Lung (tissue), 12 donors: ENCODE measurements around the gene ANKRD13D. TPM values are rescaled to one million over a fixed set of nuclear protein-coding genes. Genes with fewer than 3 reads are reported as not detected.

ENCODE experiments used
- ATAC-seq: fragments of 200-7000 bp; cut with Tn5 transposase; one replicate; pipeline ENCODE4 v1.9.1; 2020; ENCODE audit warnings: moderate number of reproducible peaks; ENCODE audit not compliant: insufficient read depth, low FRiP score
- DNase-seq, 3 donors: peaks; one replicate each; pipeline ENCODE4 v3.0.0-alpha.2; 2013 to 2017
- H3K27ac ChIP-seq, 2 donors: one replicate each; pipeline ENCODE4 v1.5.1; 2013; ENCODE audit warnings: mild to moderate bottlenecking in 2 of 2, moderate library complexity in 2 of 2, control low read depth in 1 of 2, inconsistent platforms in 1 of 2, low read depth in 1 of 2, low read length in 1 of 2
- H3K27me3 ChIP-seq, 3 donors: one replicate each; pipeline ENCODE4 v1.5.1; 2013; ENCODE audit warnings: low read length in 2 of 3; ENCODE audit not compliant: control insufficient read depth in 3 of 3, insufficient read depth in 3 of 3
- H3K36me3 ChIP-seq, 4 donors: one replicate each; pipeline ENCODE4 v1.5.1; 2013; ENCODE audit warnings: low read length in 4 of 4, mild to moderate bottlenecking in 1 of 4, moderate library complexity in 1 of 4; ENCODE audit not compliant: control insufficient read depth in 4 of 4, insufficient read depth in 4 of 4
- H3K4me1 ChIP-seq, 5 donors: one replicate each; pipeline ENCODE4 v1.5.1; 2013; ENCODE audit warnings: low read length in 5 of 5, mild to moderate bottlenecking in 2 of 5, moderate library complexity in 1 of 5; ENCODE audit not compliant: control insufficient read depth in 5 of 5, insufficient read depth in 5 of 5
- H3K4me3 ChIP-seq: one replicate; pipeline ENCODE4 v1.5.1; 2013; ENCODE audit warnings: mild to moderate bottlenecking, control low read depth, moderate library complexity
- H3K9ac ChIP-seq, 2 donors: one replicate each; pipeline ENCODE4 v1.5.1; 2013; ENCODE audit warnings: low read length in 2 of 2, control low read depth in 1 of 2; ENCODE audit not compliant: insufficient read depth in 1 of 2
- H3K9me3 ChIP-seq, 4 donors: one replicate each; pipeline ENCODE4 v1.5.1; 2013; ENCODE audit warnings: low read length in 3 of 4, mild to moderate bottlenecking in 1 of 4, moderate library complexity in 1 of 4; ENCODE audit not compliant: control insufficient read depth in 4 of 4, insufficient read depth in 3 of 4
- WGBS, 2 donors: extraction: QIAGEN DNeasy Blood & Tissue Kit; methylation state at CpG; one replicate each; pipeline ENCODE4 v1.1.7; 2013; 5-methylcytosine and 5-hydroxymethylcytosine counted together
- polyA plus RNA-seq, 2 donors: library from polyadenylated mRNA; stranded (reverse); fragments of 200-250 nt; gene quantifications; one replicate each; pipeline ENCODE4 v1.2.1, GENCODE V29; 2013
- total RNA-seq, 2 donors: library from RNA; depleted of rRNA in 1 of 2; stranded (reverse); fragments of >200 nt in 1 of 2; gene quantifications; one replicate each; pipeline ENCODE4 v1.2.1, GENCODE V29; 2014 to 2021
- TF ChIP-seq, protein P1 (sequence below): IDR thresholded peaks from 2 replicates; pipeline ENCODE4 v1.5.1; 2012; ENCODE audit warnings: mild to moderate bottlenecking; ENCODE audit errors: control extremely low read depth, extremely low read depth
- donor health status: control.
- donor health status: control.
- donor health status: Bipolar disorder and iron deficiency.
- donor health status: healthy.
- donor health status: DM: yes; HTN: yes; CAD: no.

ANKRD13D gene
- total and polyA plus RNA-seq, 4 donors: 35.9 to 86.2 (median 60.5) TPM

DNA sequence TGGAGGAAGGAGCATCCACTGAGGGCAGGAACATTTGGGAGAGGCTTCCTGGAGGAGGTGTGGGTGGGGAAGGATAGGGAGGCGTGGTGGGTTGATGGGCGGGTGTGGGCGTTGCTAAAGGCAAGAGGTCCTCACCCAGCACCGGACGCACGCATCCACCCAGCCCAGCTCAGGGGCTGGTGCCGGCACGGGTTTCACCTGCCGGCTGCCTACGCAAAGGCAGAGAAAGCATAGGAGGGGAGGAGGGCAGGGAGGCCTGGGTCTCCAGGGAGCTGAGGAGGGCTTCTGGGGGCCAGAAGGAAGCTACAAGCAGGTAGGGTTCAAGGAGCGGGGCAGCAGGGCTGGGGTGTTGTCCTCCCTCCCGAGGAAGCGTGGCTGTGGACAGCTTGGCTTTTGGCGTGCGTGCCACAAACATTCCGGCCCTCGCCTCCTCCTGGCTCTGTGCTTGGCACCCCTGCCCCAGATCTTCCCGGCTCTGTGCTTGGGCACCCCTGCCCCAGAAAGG lies 22.0 kb downstream of the ANKRD13D start:
- Histone ChIP-seq H3K4me1 (no peaks in the 10 kb centered on the region), H3K27me3 (no peaks in the 10 kb centered on the region), H3K36me3 (peaks cover 0 to 39% (median 8%) of the 10 kb centered on the region in 4 donors), H3K9me3 (no peaks in the 10 kb centered on the region), H3K4me3 (no peak overlapping the region), H3K27ac (no peak overlapping the region), H3K9ac (no peak overlapping the region)
- TF ChIP-seq, protein P1, sequence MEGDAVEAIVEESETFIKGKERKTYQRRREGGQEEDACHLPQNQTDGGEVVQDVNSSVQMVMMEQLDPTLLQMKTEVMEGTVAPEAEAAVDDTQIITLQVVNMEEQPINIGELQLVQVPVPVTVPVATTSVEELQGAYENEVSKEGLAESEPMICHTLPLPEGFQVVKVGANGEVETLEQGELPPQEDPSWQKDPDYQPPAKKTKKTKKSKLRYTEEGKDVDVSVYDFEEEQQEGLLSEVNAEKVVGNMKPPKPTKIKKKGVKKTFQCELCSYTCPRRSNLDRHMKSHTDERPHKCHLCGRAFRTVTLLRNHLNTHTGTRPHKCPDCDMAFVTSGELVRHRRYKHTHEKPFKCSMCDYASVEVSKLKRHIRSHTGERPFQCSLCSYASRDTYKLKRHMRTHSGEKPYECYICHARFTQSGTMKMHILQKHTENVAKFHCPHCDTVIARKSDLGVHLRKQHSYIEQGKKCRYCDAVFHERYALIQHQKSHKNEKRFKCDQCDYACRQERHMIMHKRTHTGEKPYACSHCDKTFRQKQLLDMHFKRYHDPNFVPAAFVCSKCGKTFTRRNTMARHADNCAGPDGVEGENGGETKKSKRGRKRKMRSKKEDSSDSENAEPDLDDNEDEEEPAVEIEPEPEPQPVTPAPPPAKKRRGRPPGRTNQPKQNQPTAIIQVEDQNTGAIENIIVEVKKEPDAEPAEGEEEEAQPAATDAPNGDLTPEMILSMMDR: no peak
- ATAC-seq (no peak), DNase-seq (no peak)
- WGBS, 2 donors: 91 to 93% methylated on average over 18 of the region's 18 CpGs

GRCh38 chr11:67311556-67312082 lies 22.5 kb downstream of the ANKRD13D start:
- no peak for ATAC-seq
- no peak overlapping the region for H3K9ac ChIP-seq
- no peaks in the 10 kb centered on the region for H3K9me3 ChIP-seq
- DNase-seq: no peak
- TF ChIP-seq, protein P1: no peak
- H3K27ac ChIP-seq: no peak overlapping the region
- H3K4me1 ChIP-seq: no peaks in the 10 kb centered on the region
- no peaks in the 10 kb centered on the region for H3K27me3 ChIP-seq
- no peak overlapping the region for H3K4me3 ChIP-seq
- H3K36me3 ChIP-seq: peaks cover 0 to 39% (median 8%) of the 10 kb centered on the region in 4 donors
- 84 to 91% methylated on average over 15 of the region's 15 CpGs for WGBS, 2 donors

DNA sequence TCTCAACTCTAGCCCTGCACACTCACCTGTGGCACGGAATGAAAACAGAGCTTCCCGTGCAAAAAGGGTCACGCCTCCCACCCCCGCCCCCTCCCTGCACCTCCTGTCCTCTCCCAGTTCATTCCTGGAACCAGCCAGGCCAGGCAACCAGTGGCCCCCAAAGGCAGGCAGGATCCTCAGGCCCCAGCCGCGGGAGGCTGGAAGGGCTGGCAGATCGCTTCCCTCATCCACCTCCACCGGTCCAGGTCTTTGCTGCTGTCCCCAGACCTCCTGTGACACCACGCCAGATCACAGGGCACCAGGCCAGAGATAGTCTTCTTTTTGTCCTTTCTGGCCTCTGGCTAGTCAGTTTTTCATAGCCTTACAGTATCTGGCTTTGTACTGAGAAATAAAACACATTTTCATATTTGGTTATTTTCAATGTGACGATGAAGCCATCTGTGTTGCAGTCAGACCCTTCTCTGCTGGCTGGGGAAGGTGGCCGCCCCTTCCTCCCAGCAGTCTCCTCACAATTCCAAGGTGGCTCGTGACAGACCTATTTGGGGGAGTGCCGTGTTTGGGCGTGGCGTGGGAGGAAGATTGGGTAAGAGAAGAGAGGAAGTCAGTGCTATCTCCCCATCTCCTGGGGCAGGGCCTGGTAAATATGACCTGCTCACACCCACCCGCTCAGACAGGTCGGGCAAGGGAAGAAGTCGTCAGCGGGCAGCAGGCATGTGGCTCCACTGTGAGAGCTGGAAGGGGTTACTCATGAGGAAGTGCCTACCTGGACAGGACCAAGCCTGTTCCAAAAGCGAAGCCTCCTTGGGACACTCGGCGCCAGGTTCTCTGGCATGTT lies 23.3 kb downstream of the ANKRD13D start:
- no peak overlapping the region for H3K9ac ChIP-seq
- H3K4me1 ChIP-seq: no peaks in the 10 kb centered on the region
- TF ChIP-seq, protein P1: no peak
- WGBS, 2 donors: 59 to 61% methylated on average over 22 of the region's 22 CpGs
- no peak for DNase-seq
- no peaks in the 10 kb centered on the region for H3K9me3 ChIP-seq
- H3K4me3 ChIP-seq: no peak overlapping the region
- peak overlapping the region in 1 of 2 donors; percentile 44 for H3K27ac ChIP-seq
- H3K27me3 ChIP-seq: no peaks in the 10 kb centered on the region
- peaks cover 0 to 37% (median 5%) of the 10 kb centered on the region in 4 donors for H3K36me3 ChIP-seq
- ATAC-seq: no peak
